HepG2 (cell line): ENCODE data around the gene SAPCD1. TPM values are rescaled to one million over a fixed set of nuclear protein-coding genes. Genes with fewer than 3 reads are reported as not detected.

ENCODE experiments used
- ERF ChIP-seq: IDR thresholded peaks from 2 replicates; pipeline ENCODE4 v1.6.1; 2018; ENCODE audit warnings: missing biosample characterization, missing genetic modification reagents
- FOXA3 ChIP-seq: IDR thresholded peaks from 2 replicates; pipeline ENCODE4 v1.6.1; 2016; ENCODE audit warnings: missing genetic modification reagents, missing compliant biosample characterization
- GATAD1 ChIP-seq: IDR thresholded peaks from 2 replicates; pipeline ENCODE4 v1.6.1; 2016; ENCODE audit warnings: missing genetic modification reagents, missing compliant biosample characterization
- HNRNPLL ChIP-seq: fragments of 200-400 bp; formaldehyde crosslinking; IDR thresholded peaks from 2 replicates; pipeline ENCODE4 v1.6.1; 2017; ENCODE audit warnings: mild to moderate bottlenecking, low read depth, low read length; ENCODE audit not compliant: poor library complexity, severe bottlenecking
- HNRNPUL1 ChIP-seq: fragments of 200-400 bp; formaldehyde crosslinking; IDR thresholded peaks from 2 replicates; pipeline ENCODE4 v1.6.1; 2017; ENCODE audit warnings: low read depth, mild to moderate bottlenecking, low read length, moderate library complexity
- HOXD1 ChIP-seq: sonication (generic); formaldehyde crosslinking; IDR thresholded peaks from 2 replicates; pipeline ENCODE4 v1.5.0; 2020; ENCODE audit warnings: missing genetic modification reagents
- IKZF4 ChIP-seq: sonication (generic); formaldehyde crosslinking; IDR thresholded peaks from 2 replicates; pipeline ENCODE4 v1.5.1; 2020; ENCODE audit warnings: borderline replicate concordance, mild to moderate bottlenecking, low read depth, missing genetic modification reagents; ENCODE audit errors: not compliant biosample characterization
- JARID2 ChIP-seq: sonication (generic); formaldehyde crosslinking; IDR thresholded peaks from 2 replicates; pipeline ENCODE4 v1.8.1; 2023; ENCODE audit warnings: missing genetic modification reagents, inconsistent platforms; ENCODE audit not compliant: insufficient replicate concordance
- MIER2 ChIP-seq: IDR thresholded peaks from 2 replicates; pipeline ENCODE4 v1.6.1; 2016; ENCODE audit warnings: missing biosample characterization, missing genetic modification reagents
- NBN ChIP-seq: fragments of 450-650 bp; conservative IDR thresholded peaks from 2 replicates; pipeline ENCODE4 v1.6.1; 2017
- NR1H2 ChIP-seq: sonication (generic); formaldehyde crosslinking; IDR thresholded peaks from 2 replicates; pipeline ENCODE4 v1.8.1; 2022; ENCODE audit warnings: low read depth, missing genetic modification reagents, borderline replicate concordance
- RFX3 ChIP-seq: IDR thresholded peaks from 2 replicates; pipeline ENCODE4 v1.6.1; 2016; ENCODE audit warnings: missing biosample characterization, missing genetic modification reagents
- SALL1 ChIP-seq: sonication (generic); formaldehyde crosslinking; IDR thresholded peaks from 2 replicates; pipeline ENCODE4 v1.8.0; 2022; ENCODE audit warnings: mild to moderate bottlenecking, missing genetic modification reagents
- SNRNP70 ChIP-seq: fragments of 200-400 bp; formaldehyde crosslinking; IDR thresholded peaks from 2 replicates; pipeline ENCODE4 v1.6.1; 2017; ENCODE audit warnings: mild to moderate bottlenecking, low read depth, low read length, moderate library complexity
- SYNCRIP ChIP-seq: fragments of 200-400 bp; formaldehyde crosslinking; IDR thresholded peaks from 2 replicates; pipeline ENCODE4 v1.6.1; 2018; ENCODE audit warnings: mild to moderate bottlenecking, low read depth, low read length; ENCODE audit not compliant: insufficient read depth
- ZMYM3 ChIP-seq: sonication (generic); formaldehyde crosslinking; IDR thresholded peaks from 2 replicates; pipeline ENCODE4 v1.5.1; 2020; ENCODE audit warnings: mild to moderate bottlenecking, missing genetic modification reagents
- ZNF883 ChIP-seq: sonication (generic); formaldehyde crosslinking; IDR thresholded peaks from 2 replicates; pipeline ENCODE4 v1.5.1; 2020; ENCODE audit warnings: mild to moderate bottlenecking, missing genetic modification reagents; ENCODE audit errors: not compliant biosample characterization
- ZSCAN21 ChIP-seq: sonication (generic); formaldehyde crosslinking; IDR thresholded peaks from 2 replicates; pipeline ENCODE4 v1.8.0; 2022; ENCODE audit warnings: mild to moderate bottlenecking, missing genetic modification reagents, moderate library complexity, borderline replicate concordance
- polyA plus RNA-seq, 8 experiments: library from polyadenylated mRNA; depleted of rRNA in 3 of 8; stranded (reverse) in 7 of 8; unstranded in 1 of 8; fragments of >200 nt; fragmentation: Illumina TruSeq in 4 of 8; extraction: Trizol in 4 of 8; gene quantifications; 2 replicates each; pipeline versions ENCODE4 v1.2.1 to v1.2.3, GENCODE V29; 2011 to 2016; ENCODE audit warnings: low read depth in 4 of 8, missing spikeins in 1 of 8, mixed read lengths in 1 of 8; ENCODE audit not compliant: insufficient read depth in 1 of 8
- total RNA-seq, 5 experiments: library from RNA; depleted of rRNA; stranded (reverse); fragments of >200 nt; fragmentation: Illumina TruSeq; extraction: Trizol; gene quantifications; 2 replicates each; pipeline ENCODE4 v1.2.3, GENCODE V29; 2016; ENCODE audit warnings: low read depth in 1 of 5
- TF ChIP-seq, protein P1 (sequence below): sonication (generic); formaldehyde crosslinking; IDR thresholded peaks from 2 replicates; pipeline ENCODE4 v1.8.0; 2022; ENCODE audit warnings: mild to moderate bottlenecking, missing genetic modification reagents, moderate library complexity
- TF ChIP-seq, protein P2 (sequence below): sonication (generic); formaldehyde crosslinking; IDR thresholded peaks from 2 replicates; pipeline ENCODE4 v1.4.0; 2020; ENCODE audit warnings: mild to moderate bottlenecking, missing genetic modification reagents
- TF ChIP-seq, protein P3 (sequence below): sonication (generic); formaldehyde crosslinking; IDR thresholded peaks from 2 replicates; pipeline ENCODE4 v1.5.0; 2020; ENCODE audit warnings: mild to moderate bottlenecking, missing genetic modification reagents
- TF ChIP-seq, protein P4 (sequence below): sonication (generic); formaldehyde crosslinking; conservative IDR thresholded peaks from 2 replicates; pipeline ENCODE4 v1.8.0; 2022; ENCODE audit warnings: low read depth, missing genetic modification reagents

SAPCD1 gene
- total and polyA plus RNA-seq, 2 of the 13 experiments (the other 11 are each of a cell fraction or from before 2014, with no cell fraction given) = 2.5 to 3.9 TPM

DNA sequence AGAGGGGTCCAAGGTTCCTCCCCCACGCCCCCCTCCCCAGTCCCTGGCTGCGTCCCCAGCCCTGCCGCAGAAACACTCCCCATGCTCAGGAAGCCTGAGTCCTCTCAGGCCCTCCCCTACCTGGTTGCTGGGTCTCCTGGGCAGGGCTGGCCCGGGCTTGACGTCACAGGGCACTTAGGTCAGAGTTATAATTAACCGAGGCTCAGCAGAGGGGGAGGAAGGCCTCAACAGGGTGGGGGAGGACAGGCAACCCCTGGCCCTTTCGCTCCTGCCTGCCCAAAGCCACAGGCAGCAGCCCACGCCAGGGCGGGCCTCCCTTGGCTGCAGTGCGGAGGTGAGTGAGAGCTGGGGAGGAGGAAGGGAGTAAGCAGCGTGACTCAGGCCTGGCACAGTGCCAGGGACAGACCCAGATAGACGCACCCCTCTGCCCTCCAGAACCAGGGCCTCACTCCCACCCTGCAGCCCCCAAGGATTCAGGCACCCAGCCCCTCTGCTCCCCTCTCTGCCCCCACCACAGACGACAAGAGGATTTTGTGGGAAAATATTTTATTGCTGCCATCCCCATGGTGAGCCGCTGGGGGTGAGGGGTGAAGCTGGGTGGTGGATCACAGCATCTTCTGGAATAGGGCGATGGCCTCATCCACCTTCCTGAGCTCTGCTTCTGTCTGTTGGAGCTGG lies 14.7 kb downstream of the SAPCD1 start, which contains the start of gene VWA7 (continued):
- TF ChIP-seq, protein P1, sequence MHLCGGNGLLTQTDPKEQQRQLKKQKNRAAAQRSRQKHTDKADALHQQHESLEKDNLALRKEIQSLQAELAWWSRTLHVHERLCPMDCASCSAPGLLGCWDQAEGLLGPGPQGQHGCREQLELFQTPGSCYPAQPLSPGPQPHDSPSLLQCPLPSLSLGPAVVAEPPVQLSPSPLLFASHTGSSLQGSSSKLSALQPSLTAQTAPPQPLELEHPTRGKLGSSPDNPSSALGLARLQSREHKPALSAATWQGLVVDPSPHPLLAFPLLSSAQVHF (CRISPR knock-in tag) = no peak
- TF ChIP-seq, protein P2, sequence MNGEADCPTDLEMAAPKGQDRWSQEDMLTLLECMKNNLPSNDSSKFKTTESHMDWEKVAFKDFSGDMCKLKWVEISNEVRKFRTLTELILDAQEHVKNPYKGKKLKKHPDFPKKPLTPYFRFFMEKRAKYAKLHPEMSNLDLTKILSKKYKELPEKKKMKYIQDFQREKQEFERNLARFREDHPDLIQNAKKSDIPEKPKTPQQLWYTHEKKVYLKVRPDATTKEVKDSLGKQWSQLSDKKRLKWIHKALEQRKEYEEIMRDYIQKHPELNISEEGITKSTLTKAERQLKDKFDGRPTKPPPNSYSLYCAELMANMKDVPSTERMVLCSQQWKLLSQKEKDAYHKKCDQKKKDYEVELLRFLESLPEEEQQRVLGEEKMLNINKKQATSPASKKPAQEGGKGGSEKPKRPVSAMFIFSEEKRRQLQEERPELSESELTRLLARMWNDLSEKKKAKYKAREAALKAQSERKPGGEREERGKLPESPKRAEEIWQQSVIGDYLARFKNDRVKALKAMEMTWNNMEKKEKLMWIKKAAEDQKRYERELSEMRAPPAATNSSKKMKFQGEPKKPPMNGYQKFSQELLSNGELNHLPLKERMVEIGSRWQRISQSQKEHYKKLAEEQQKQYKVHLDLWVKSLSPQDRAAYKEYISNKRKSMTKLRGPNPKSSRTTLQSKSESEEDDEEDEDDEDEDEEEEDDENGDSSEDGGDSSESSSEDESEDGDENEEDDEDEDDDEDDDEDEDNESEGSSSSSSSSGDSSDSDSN (CRISPR knock-in tag) = peak; percentile 81
- TF ChIP-seq HOXD1 = no peak
- TF ChIP-seq, protein P3, sequence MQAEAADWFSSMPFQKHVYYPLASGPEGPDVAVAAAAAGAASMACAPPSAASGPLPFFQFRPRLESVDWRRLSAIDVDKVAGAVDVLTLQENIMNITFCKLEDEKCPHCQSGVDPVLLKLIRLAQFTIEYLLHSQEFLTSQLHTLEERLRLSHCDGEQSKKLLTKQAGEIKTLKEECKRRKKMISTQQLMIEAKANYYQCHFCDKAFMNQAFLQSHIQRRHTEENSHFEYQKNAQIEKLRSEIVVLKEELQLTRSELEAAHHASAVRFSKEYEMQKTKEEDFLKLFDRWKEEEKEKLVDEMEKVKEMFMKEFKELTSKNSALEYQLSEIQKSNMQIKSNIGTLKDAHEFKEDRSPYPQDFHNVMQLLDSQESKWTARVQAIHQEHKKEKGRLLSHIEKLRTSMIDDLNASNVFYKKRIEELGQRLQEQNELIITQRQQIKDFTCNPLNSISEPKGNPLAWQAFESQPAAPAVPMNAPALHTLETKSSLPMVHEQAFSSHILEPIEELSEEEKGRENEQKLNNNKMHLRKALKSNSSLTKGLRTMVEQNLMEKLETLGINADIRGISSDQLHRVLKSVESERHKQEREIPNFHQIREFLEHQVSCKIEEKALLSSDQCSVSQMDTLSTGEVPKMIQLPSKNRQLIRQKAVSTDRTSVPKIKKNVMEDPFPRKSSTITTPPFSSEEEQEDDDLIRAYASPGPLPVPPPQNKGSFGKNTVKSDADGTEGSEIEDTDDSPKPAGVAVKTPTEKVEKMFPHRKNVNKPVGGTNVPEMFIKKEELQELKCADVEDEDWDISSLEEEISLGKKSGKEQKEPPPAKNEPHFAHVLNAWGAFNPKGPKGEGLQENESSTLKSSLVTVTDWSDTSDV (CRISPR knock-in tag) = no peak
- peak; percentile 14 for TF ChIP-seq ZNF883 (CRISPR knock-in tag)
- no peak for TF ChIP-seq RFX3 (CRISPR knock-in tag)
- TF ChIP-seq ERF (CRISPR knock-in tag) = peak; percentile 77
- TF ChIP-seq HNRNPUL1 = no peak
- TF ChIP-seq GATAD1 (CRISPR knock-in tag) = peak; percentile 64; the same call in 1 of the 2 replicates
- no peak for TF ChIP-seq SNRNP70
- TF ChIP-seq ZMYM3 (CRISPR knock-in tag) = no peak
- TF ChIP-seq HNRNPLL = peak; percentile 31
- no peak for TF ChIP-seq SYNCRIP
- peak; percentile 35; the same call in 1 of the 2 replicates for TF ChIP-seq ZSCAN21 (CRISPR knock-in tag)
- no peak for TF ChIP-seq IKZF4
- no peak for TF ChIP-seq NBN
- TF ChIP-seq FOXA3 = peak; percentile 72
- TF ChIP-seq JARID2 (CRISPR knock-in tag) = no peak
- no peak for TF ChIP-seq NR1H2 (CRISPR knock-in tag)
- peak; percentile 56; the same call in 1 of the 2 replicates for TF ChIP-seq MIER2 (CRISPR knock-in tag)
- TF ChIP-seq, protein P4, sequence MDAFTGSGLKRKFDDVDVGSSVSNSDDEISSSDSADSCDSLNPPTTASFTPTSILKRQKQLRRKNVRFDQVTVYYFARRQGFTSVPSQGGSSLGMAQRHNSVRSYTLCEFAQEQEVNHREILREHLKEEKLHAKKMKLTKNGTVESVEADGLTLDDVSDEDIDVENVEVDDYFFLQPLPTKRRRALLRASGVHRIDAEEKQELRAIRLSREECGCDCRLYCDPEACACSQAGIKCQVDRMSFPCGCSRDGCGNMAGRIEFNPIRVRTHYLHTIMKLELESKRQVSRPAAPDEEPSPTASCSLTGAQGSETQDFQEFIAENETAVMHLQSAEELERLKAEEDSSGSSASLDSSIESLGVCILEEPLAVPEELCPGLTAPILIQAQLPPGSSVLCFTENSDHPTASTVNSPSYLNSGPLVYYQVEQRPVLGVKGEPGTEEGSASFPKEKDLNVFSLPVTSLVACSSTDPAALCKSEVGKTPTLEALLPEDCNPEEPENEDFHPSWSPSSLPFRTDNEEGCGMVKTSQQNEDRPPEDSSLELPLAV = no peak
- peak; percentile 87 for TF ChIP-seq SALL1
